ENCODE data around the gene C21orf58.

DNA sequence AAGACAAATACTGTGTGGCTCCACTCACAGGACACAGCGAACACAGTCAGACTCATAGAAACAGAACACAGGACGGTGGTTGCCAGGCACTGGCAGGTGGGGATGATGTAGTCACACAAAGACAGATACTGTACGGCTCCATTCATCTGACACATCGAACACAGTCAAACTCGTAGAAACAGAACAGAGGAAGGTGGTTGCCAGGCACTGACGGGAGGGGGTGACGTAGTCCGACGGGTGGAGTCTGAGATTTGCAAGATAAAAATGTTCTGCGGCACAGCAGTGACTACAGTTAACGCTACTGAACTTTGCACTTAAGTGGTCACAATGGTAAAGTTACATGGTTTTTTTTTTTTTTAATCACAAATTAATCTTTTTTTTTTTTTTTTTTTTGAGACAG is 18.7 kb downstream of the C21orf58 start:
- TF ChIP-seq, protein P1, sequence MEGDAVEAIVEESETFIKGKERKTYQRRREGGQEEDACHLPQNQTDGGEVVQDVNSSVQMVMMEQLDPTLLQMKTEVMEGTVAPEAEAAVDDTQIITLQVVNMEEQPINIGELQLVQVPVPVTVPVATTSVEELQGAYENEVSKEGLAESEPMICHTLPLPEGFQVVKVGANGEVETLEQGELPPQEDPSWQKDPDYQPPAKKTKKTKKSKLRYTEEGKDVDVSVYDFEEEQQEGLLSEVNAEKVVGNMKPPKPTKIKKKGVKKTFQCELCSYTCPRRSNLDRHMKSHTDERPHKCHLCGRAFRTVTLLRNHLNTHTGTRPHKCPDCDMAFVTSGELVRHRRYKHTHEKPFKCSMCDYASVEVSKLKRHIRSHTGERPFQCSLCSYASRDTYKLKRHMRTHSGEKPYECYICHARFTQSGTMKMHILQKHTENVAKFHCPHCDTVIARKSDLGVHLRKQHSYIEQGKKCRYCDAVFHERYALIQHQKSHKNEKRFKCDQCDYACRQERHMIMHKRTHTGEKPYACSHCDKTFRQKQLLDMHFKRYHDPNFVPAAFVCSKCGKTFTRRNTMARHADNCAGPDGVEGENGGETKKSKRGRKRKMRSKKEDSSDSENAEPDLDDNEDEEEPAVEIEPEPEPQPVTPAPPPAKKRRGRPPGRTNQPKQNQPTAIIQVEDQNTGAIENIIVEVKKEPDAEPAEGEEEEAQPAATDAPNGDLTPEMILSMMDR (IDR thresholded peaks at IDR 0.05) = no peak
- TF ChIP-seq POLR2A (IDR thresholded peaks at IDR 0.05) = no peak

All from breast epithelium (tissue), 3 donors.